HG02885 (cell line): ENCODE measurements around the gene PPP6R3.
"Not testable (repeated sequence)": the region's sequence is repeated elsewhere in the genome, so short reads cannot be mapped to it uniquely, and the experiment has no call there.

Source experiments
- ATAC-seq: cut with Tn5 transposase; IDR thresholded peaks from one replicate; pipeline ENCODE4 v1.9.1; 2021; ENCODE audit warnings: mild to moderate bottlenecking; ENCODE audit not compliant: unreplicated experiment, poor library complexity

Gene PPP6R3

DNA sequence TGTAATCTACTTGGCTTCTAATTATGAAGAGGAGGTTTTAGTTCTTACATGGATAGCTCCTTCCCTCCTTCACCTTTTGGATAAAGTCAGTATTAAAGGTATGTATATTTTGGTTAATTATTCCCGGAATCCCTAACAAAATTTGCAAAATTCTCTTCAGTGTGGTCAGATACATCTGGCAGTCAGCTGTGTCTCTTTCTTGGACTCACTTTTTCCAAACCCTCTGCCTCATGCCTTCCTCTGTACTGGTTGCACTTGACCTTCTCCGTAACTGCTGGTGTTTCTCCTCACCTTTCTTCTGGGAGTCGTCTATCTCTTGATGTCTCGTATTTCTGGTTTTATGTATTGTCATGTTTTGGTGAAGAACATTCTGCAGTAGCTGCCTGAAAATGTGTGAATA, 62.5 kb downstream of the PPP6R3 start:
- no peak for ATAC-seq

DNA sequence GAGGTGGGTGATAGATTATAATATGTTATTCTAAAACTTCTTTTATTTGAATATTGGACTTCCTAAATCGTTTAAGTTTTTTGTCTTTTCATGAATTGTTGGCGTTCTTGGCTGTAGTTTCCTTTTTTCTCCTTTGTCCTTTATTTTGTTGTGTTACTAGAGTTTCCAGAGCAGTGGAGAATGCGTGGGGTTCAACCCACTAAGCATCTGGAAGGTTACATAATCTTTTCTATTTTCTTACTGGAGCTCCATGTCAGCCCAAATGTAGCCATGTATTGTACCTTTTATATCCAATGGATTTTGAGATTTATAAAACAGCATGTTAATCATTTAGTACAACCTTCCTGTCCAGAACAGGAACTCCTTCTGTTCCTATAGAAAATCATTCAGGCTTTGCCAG, 63.2 kb downstream of the PPP6R3 start:
- no peak for ATAC-seq

DNA sequence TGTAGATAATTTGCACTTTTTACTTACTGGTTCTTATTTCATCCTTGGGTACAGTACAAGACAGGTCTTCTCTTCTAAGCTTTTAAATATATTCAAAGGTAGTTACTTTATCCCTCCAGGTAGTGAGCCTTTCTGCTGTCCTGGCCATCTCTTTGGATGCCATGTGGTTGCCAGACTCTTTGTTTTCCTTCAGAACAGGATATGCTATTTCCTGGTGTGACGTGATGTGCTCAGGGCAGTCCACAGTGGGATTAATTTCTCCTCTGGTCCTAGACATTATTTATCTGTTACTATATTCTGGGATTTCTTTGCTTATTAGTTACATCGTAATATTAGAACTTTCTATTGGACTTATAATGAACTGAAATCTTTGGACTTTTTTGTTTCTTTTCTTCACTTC, 63.7 kb downstream of the PPP6R3 start:
- no peak for ATAC-seq

DNA sequence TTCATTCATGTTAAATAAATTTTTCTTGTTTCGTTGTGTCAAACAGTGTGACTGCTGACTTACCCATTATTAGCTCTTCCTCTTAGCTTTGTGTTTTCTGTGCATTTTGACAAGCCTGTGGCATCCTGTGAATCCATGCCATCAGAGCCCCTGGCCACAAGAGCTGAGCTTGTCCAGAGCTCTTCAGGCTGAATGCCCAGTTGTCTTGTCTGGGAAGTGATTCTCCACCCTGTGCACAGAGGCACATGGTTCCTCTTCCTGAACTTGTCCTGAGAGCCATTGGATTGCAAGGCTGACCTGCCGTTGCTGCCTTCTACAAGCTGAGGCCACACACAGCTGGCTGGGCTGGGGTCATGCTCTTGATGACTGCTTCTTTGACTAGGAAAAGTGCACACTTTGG, 64.1 kb downstream of the PPP6R3 start:
- no peak for ATAC-seq

DNA sequence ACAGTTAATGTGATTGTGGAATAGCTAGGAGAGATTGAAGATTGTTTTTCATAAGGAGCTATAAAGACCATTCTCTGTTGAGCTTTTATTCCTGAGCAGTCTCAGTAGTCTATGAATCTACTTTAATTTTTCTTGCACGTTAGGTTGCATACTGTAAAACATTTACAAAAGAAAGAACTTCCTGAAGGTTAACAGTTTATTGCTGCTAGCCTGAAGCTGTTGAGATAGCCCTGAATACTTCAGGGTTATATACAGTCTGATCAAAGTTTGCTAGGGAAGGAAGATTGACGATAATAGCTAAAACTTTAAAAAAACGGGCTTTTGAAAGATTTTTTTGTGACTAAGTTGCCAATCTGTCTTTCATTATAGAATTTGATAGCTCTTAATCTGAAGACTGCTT, 64.8 kb downstream of the PPP6R3 start:
- no peak for ATAC-seq

DNA sequence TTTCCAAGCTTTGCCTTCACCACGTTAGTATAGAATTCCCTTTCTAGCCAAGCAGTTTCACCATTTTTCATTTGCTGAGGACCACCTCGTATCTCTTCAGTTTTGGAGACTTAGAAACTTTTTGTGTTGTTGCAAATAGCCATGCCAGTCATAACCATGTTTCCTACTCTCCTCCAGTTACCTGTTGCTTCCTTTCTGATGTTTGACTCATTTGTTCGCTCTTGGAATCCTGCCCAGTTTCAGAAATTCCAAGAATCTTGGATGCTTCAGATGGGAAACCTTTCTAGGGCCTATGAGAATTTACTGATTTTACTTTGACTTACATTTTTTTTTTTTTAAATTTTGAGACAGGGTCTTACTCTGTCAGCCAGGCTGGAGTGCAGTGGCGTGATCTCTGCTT, 65.4 kb downstream of the PPP6R3 start:
- no peak for ATAC-seq

DNA sequence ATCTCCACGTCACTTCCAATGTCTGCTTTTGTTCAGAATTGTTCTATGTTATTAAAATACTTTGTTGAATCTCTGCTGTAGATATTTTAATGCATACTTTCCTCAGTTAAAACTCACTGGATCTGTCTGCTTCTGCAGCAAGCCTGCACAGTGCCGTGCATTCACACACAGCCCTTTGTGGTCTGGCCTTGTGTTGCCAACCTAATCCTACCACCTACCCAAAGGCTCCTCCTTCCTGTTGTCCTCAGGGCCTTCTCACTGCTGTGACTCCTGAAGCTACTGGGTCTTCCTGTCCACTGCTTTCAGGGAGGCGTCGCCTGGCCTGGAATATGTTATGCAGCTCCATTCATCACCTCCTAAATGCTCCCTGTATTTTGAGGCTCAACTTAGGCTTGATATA, 67.0 kb downstream of the PPP6R3 start:
- ATAC-seq, result no peak

DNA sequence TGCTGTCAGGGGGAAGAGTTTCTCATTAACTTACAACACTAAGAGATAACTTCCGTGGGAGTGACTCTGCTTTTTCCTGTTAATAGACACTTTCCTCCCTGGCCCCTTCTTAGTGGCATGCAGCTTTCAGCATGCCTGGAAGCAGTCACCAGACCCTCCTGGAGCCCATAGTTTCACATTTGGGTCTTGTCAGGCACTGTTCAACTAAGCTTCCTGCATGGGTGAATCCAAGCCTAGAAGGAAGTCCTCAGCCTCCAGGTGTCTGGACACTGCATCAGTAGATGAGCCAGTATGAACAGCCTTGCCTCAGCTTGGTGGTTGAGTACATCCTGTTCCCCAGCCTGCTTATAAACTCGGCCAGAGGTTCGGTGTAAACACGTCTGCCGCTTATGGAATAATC, 68.1 kb downstream of the PPP6R3 start:
- no peak for ATAC-seq

DNA sequence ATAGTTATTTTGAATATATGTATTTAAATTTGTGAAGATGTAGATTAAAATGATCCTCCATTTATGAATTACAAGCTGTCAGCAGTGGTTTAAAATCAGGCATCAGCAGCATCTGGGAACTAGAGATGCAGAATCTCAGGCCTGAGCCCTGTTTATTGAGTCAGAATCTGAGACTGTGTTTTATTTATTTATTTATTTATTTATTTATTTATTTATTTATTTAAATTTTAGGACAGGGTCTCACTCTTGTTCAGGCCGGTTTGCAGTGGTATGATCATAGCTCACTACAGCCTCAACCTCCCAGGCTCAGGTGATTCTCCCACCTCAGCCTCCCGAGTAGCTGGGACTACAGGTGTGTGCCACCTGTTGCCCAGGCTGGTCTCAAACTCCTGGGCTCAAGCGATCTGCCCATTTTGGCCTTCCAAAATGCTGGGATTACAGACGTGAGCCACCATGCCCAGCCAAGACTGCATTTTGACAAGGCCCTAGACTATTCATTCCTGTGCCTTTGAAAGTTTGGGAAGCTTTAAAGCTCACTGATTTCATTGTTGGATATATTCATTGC, 70.7 kb downstream of the PPP6R3 start:
- ATAC-seq, result no peak

DNA sequence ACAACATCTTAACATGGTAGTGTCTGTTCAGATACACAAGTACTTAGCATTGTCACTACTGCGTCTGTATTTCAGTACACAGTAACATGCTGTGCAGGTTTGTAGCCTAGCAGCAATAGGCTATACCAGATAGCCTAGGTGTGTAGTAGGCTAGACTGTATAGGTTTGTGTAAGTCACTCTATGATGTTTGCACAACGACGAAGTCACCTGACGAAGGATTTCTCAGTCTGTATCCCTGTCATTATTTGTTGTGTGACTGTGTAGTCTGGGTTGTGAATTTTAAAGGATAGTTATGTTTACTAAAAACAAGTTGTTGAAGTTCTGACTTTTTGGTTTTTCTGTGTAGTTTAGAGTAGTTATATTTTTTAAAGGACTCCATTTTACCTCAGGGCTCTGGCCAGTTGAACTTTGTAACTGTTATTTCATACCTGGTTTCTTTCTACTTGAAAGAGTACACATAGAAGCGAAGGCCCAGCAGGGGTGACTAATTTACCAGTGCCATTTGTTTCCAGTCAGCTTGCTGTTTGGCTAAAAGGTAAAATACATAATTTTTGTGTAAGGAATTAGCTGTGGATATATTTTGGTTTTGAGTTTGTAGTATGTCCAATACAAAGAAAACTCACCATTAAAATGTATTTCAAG, 72.3 kb downstream of the PPP6R3 start:
- ATAC-seq, result no peak

DNA sequence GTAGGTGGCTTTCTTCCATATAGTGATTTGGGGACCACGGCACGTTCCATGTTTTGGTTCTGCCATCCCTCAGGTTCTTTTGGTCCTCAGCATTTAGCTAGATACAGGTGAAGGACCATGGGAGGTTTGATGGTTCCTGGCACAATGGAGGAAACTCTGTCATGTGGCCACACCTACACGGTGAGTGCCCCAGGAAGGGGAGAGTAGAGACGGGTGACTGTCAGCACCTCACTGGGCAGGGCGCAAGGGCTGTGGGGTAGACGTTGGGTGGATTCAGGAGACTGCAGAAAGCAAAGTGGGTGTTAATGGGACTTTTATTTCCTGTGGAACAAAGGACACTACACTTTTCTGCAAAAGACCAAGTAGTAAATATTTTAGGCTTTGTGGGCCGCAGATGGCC, 73.4 kb downstream of the PPP6R3 start:
- no peak for ATAC-seq

DNA sequence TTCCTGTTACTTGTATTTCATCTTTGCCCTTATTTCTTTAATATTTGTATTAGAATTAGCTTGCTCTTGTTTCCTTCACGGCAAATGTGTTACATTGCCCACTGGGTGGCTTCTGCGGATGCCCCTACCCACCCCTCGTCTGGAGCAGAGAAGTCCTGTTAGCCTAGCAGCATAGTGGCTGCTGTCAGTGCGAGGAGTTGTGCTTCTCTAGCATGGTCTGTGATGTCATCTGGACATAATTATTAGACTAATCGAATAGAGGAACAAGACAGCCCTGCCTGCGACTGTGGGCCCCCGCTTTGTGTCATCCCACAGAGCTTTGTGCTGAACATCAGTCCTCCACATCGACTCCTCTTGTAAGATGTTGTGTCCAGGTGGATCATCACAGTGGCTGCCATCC, 74.5 kb downstream of the PPP6R3 start:
- no peak for ATAC-seq

DNA sequence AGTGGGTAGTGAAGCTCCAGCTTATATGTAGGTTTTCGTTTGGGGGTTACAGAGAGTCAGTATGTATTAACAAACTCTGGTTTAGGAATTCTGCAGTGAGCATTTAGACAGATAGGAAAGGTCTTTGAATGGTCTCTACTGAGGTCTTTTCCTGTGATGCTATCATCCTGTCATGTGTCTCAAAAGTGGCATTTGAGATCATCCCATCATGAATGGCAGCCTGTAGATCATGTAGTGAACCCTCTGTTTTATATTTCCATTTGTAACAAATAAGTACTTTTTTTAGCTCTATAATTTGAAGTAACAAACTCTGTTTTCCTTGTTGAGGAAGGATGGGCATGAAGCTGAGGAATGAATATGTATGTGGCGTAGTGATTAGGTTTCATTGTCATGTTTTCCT, 76.2 kb downstream of the PPP6R3 start:
- ATAC-seq, result no peak

DNA sequence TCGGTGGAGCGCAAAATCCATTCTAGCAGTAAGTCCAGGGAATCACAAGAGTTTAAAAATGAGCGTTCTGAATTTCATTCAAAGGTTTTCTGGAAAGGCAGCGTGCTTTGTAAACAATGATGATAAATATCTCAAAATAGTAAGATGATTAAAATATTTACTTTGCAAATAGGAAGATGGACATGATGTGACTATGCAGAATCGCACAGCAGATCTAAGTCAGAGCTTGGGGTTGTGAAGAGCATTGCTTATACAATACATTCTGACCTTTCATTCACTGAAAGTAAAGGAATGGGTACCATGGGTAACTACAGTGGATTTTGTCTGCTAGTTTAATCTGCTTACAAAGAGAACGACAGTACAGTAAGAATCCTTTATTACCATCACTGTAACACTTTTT, 77.5 kb downstream of the PPP6R3 start:
- ATAC-seq, result no peak

DNA sequence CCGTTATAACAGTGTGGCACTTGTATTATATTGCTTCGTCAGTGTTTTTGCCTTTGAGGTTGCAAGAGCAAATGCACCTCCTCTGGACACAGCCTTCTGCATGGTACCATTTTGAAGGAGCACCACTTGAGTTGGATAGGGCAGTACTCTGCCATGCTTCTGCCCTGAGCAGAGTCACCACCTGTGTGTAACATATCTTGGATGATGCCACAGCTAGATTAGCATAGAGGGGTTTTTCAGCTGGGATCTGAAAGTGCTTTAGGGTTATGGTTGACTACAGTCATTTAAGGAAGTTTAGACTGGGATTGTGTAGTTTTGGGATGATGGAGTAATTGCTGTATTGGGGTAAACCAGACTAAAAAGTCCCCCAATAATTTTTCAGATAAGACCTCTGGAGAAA, 78.8 kb downstream of the PPP6R3 start:
- no peak for ATAC-seq

DNA sequence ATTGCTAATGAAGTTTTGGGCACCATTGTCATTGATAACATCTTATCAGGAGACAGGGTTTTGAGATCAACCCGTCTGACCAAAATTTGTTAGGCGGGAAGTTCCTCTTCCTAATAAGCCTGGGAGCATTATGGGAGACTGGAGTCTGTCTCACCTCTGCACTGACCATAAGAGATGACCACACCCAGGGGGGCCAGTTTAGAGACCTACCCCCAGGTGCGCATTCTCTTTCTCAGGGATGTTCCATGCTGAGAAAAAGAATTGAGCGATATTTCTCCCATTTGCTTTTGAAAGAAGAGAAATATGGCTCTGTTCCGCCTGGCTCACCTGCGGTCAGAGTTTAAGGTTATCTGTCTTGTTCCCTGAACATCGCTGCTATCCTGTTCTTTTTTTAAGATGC, 80.0 kb downstream of the PPP6R3 start:
- not testable (repeated sequence) for ATAC-seq

DNA sequence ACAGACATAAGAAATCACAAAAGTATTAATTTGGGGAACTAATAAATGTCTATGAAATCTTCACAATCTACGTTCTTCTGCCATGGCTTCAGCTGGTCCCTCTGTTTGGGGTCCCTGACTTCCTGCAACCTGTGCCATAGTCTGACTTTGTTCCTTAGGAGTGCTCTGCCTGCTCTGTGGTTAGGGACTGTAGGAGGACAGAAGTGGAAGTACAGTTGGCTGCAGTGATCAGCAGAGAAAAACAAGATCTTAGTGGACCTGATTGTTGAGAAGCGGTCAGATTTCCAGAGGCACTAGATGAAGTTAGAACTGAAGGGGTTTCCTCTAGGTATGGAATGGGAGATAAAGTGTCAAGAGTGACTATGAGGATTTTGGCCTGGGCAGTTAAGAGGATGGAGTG, 80.6 kb downstream of the PPP6R3 start:
- ATAC-seq, result no peak

DNA sequence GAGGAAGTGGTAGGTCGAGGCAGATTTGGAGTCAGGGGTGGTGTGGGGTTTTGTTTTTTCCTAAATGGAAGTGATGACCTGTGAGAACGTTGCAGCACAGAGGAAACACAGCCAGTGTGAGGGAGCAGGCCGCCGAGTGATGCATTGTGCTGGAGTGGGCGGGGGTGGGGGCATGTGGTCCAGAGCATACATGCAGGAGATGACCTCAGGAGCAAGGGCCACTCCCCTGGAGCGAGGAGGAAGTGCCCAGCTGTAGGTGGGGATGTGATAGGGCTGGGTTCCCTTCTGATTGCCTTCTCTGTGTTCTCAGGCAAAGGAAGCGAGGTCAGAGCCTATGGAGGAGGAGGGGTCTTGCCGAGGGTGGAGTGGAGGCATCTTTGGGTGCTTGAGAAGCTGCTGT, 81.4 kb downstream of the PPP6R3 start:
- ATAC-seq, result no peak

DNA sequence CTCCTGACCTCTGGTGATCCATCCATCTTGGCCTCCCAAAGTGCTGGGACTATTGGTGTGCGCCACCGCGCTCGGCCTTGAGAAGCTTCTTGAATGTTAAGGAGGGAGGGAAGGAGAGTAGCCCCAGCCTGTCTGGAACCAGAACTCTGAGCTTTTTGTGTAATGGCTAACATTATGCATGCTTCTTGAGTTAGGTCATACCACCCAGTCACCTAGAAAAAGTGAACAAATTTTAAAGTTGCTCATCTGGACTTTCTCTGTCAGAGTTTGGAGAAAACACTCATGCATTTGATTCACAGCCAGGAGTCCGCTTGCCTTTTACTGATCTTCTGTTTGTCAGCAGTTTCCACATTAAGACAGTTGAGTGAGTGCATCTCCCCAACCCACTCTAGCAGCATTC, 82.1 kb downstream of the PPP6R3 start:
- no peak for ATAC-seq

DNA sequence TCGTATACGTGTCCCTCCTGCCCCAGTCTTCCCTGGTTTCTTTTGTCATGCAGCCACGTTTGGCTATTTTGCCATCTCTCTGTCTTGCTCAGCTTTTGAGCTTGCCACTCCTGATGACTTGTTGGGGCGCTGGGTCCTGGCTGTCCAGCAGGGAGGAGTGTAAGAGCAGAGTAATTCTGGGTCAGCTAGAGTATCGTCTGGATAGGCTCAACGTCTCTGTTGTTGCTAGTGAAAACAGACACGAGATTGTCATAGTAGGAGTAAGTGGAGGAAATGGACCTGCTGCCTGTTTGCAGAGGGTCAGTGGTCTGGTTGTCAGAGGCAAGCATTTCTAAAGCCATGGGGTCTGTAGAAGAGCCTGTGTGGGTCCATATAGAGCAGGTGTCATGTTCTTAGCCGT, 83.0 kb downstream of the PPP6R3 start:
- no peak for ATAC-seq

DNA sequence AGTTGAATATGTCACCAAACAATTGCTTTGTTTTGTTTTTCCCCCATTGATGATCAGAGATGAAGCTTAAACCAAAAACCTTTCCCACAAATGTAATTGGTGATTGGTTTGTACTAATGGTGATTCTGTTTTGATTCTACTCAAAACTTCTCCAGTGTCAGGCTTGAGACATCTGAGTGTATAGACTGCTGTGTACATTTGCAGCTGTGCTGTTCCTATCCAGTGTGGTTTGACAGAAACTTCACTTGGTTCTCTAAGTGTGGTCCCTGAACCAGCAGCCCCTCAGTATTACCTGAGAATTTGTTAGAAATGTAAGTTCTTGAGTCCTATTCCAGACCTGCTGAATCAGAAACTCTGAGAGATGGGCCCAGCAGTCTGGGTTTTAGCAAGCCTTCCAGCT, 84.8 kb downstream of the PPP6R3 start:
- no peak for ATAC-seq

DNA sequence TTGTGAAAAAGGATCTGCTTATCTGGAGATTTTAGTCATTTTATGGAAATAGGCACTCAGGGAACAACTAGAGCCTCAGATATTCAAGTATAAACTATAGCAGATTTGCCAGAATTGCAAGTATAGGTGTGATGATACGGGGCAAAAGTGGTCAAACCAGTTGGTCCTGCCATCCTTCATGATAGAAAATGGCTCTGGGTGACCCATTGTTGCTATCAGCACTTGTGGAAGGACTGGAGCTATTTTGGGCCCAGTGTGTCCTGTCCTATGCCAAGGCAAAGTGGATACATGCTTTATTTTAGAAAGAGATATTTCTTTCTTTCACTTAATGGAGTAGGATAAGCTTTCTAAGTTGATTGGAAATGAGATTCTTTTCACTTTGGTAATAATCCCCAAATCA, 85.2 kb downstream of the PPP6R3 start:
- ATAC-seq, result no peak

DNA sequence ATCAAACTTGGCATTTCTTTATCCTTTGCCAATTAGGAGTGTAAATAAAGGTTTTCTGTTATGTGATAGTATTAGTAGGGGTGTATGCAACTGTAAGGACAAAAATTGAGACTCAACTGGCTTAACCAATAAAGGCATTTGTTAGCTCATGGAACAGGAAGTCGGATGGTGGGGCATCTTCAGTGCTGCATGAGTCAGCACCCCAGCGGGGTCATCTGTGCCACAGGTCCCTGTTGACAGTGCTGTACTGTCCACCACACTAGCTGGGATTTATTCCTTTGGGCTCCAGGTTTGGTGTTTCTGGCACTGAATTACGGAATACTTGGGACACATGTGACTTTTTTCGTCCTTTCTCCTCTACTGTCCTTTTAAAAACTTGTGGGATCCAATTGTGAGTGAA, 86.0 kb downstream of the PPP6R3 start:
- no peak for ATAC-seq
